Stimulated activated CD4-positive, alpha-beta T cell treated with anti-CD3 and anti-CD28 coated beads, Interleukin-15, amount 100 ng/mL, for 48 hours (primary cell): Measurements from ENCODE around the gene H2BW2.
"Not testable (repeated sequence)": the region's sequence is repeated elsewhere in the genome, so short reads cannot be mapped to it uniquely, and the experiment has no call there.

Source experiments
- DNase-seq, 2 donors: peaks; one replicate each; pipeline ENCODE4 v3.0.0-alpha.2; 2020; ENCODE audit warnings: low read depth in 2 of 2

Gene H2BW2

DNA sequence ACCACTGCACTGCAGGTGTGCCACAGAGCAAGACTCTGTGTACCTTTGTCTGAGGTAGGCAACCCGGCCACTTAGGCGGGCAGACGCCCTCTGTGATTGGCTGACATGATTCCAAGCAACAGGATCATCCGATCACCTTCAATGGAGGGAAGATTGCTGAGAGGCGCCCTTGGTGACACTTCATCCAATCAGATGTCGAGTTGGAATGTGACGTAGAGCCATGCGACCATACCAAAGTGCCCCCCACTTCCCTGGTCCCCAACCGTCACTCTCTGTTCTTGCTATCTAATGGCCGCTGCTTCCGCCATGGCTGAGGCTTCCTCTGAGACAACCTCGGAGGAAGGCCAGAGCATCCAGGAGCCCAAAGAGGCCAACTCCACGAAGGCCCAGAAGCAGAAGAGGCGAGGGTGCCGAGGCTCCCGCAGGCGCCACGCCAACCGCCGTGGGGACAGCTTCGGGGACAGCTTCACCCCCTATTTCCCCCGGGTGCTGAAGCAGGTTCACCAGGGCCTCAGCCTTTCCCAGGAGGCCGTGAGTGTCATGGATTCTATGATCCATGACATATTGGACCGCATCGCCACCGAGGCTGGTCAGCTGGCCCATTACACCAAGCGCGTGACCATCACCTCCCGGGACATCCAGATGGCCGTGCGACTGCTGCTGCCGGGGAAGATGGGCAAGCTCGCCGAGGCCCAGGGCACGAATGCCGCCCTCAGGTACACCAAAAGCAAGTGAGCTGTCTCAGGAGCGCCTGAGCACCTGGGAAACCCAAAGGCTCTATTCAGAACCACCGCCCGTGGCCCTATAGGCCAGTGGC is at the start of gene H2BW2:
Gene H2BW2, plus strand, starts transcription at position 268 of the 817 bp plus-strand sequence. Its CDS starts 39 bp downstream, at position 307.
- DNase-seq = no peak

DNA sequence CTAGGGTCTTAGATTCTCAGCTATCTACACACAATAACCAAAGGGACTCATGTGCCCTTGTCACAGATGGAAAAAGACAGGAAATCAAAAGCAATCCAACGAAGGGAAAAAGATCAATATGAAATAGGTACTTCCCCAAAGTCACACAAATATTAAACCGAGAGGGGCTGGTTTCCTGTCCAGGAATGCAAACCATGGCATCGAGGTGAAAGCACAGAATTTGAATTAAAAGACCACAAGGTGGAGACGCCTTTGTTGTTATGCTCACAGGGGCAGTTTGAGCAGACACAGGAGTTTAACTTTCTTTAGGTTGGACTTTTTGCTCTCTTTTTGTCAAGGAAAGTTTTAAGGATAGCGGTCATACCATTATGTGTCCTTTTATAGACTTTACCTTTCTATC is 40.5 kb upstream of the H2BW2 start:
- no peak for DNase-seq

DNA sequence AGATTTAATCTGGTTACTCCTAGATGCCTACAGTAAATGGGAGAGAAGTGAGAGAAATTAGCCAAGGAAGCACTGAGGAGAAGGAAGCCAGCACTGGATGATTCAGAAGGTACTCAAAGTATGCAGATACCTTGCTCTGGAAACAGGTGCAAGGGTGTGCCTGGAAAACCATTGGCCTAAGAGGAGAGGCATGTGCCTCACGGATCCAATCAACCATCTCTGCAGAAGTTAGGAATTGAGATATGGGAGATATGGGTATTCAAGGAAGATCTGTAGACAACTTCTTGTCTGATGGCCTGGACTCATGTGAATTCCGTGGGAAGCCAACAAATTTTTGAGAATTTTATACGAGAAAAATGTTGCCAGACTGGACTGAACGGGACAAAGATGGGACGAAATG is 30.9 kb upstream of the H2BW2 start:
- no peak for DNase-seq

DNA sequence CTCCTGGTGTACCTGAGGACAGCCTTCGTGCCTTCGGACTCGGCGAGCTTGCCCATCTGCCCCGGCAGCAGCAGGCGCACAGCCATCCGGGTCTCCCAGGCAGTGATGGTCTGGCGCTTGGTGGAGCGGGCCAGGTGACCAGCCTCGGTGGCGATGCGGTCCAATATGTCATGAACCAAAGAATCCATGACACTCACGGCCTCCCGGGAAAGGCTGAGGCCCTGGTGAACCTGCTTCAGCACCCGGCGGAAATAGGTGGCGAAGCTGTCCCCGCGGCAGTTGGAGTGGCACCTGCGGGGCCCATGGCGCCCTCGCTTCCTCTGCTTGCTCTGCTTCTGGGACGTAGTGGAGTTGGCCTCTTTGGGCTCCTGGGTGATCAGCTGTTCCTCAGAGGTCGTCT is 26.6 kb upstream of the H2BW2 start:
- DNase-seq = no peak

DNA sequence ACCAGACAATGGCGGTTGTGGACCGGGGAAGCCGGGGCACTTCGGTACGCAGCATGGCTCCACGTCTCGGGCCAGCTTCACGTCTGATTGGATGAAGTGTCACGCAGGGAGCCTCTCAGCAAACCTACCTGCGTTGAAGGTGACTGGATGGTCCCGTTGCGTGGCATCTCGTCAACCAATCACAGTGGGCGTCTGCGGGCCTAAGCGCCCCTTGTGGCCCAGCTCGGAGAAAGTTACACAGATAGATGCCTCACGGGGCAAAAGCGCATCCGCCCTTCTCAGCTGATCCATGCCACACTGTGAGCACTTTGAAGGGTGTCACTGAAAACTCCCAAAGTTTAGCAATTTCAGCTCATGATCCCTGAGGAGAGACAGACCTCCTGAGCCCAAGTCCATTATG is 26.1 kb upstream of the H2BW2 start, which contains the start of gene H2BW1:
Gene H2BW1, minus strand, starts transcription at position 103 of the 400 bp plus-strand sequence. CDS start 132 bp downstream, outside the sequence.
- DNase-seq = no peak

DNA sequence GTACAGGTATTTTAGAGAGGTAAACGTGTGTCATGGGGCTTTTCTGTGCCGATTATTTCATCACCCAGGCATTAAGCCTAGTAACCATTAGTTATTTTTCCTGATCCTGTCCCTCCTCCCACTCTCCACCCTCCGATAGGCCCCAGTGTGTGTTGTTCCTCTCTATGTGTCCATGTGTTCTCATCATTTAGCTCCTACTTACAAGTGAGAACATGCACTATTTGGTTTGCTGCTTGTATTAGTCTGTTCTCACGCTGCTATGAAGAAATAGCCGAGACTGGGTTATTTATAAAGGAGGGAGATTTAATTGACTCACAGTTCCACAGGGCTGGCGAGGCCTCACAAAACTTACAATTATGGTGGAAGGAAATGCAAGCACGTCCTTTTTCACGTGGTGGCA is 24.2 kb upstream of the H2BW2 start:
- DNase-seq = not testable (repeated sequence)

DNA sequence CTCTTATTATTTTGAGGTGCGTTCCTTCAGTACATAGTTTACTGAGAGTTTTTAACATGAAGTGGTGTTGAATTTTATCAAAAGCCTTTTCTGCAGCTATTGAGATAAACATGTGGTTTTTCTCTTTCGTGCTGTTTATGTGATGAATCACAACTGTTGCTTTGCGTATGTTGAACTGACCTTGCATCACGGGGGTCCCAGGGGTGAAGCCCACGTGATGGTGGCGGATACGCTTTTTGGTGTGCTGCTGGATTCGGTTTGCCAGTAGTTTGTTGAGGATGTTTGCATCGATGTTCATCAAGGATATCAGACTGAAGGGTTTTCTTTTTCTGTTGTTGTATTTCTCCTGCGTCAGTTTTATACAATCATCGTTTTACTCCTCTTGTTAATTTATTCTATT is 21.6 kb upstream of the H2BW2 start:
- DNase-seq = no peak

DNA sequence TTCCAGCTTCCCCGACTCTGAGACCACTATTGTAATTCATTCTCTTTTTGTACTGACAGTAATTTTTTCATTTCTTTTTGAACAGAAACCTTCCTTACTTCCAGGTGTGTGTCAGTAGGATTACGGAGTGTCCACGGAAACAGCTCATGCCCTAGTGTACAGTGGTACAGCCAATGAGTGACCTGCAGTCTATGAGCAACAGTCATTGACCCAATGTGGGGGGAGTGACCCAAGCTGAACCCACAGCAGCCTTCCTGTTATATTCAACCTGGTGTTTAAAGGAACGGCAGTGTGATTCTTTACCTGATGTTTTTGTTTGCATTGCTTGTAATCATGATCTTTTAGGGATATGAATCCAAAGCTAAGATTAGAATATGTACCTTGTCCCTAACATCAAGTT is 1.2 kb downstream of the H2BW2 start:
- DNase-seq = no peak

DNA sequence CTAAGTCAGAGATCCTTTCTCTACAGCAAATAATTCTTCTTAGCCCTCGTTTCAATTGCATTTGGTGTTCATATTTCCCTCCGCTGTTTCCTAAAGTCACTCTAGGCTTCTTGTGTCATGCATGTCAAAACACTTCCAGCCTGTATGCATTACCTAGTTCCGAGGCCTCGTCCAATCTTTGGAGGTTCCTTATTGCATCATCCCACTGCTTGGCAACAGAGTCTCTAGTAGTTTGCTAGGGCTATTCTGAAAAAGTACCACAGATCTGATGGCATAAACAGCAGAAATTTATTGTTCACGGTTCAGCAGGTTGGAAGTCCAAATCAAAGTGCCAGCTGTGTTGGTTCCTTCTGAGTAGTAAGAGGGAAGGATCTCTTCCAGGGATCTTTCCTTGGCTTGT is 5.9 kb downstream of the H2BW2 start:
- DNase-seq = no peak

DNA sequence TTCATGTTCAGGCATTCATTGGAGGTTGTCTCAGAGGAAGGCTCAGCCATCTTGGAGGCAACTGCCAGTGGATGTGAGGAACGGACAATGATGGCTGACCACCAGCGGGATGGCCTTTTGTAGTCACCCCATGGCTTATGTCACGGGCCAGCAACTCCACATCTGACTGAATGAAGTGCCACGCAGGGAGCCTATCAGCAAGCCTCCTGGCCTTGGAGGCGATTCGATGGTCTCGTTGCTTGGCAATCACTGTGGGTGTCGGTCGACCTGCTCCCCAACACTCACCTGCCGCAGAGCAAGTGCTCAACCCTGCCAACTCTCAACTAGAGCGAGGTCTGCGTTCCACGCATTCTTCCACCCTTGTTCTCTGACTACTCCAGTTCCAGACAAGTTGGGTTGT is 7.4 kb downstream of the H2BW2 start:
- no peak for DNase-seq

DNA sequence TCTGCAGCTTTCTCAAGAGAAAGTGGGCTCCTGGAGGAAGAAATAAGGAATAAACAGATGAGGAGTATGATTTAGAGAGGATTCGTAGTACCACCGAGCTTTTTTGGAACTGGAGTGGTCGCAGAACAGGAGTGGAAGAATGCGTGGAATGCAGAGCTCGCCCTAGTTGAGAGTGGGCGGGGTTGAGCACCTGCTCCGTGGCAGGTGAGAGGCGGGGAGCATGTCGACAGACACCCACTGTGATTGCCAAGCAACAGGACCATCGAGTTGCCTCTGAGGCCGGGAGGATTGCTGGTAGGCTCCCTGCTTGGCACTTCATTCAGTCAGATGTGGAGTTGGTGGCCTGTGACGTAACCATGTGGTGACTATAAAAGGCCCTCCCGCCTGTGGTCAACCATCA is 15.2 kb downstream of the H2BW2 start:
- DNase-seq = not testable (repeated sequence)

DNA sequence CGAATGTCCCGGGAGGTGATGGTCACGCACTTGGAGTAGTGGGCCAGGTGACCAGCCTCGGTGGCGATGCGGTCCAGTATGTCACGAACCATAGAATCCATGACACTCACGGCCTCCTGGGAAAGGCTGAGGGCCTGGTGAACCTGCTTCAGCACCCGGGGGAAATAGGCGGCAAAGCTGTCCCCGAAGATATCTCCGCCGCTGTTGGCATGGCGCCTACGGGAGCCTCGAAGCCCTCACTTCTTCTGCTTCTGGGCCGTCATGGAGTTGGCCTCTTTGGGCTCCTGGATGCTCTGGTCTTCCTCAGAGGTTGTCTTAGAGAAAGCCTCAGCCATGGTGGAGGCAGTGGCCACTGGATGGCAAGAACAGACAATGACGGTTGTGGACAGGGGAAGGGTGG is 22.9 kb downstream of the H2BW2 start:
- DNase-seq = not testable (repeated sequence)

DNA sequence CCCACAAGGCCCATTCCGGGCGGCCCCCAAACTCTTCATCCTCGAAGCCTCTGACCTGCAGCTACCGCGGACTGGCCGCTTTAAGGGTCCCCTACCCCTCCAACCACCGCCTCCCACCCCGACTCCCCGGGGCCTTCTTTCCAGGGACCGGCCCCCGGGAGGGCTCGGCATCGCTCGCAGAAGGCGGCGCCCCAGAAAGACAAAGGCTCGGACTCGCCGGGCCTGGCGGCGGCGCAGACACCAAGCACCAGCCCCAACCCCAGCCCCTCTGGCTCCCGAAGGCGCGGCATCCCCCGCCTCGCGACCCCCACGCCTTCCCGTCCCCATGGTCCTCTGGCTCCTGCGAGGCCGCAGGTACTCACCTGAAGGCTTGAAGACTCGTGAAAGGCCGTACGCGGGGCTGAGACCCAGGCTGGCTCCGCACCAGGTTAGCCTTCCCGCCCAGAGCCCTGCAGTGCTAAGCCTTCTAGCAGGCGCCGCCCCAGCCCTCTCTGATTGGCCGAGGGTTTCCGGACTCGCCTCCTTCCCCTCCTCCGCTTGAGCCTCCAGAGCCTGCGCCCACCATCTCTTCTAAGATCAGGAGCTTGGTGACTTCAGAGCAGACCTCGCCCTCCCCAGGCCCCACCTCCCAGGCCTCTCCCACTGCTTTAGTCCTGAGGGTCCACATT is 36.2 kb downstream of the H2BW2 start, which contains the start of gene TMSB15C:
Gene TMSB15C, minus strand, starts transcription at position 459 of the 668 bp plus-strand sequence.
- not testable (repeated sequence) for DNase-seq

DNA sequence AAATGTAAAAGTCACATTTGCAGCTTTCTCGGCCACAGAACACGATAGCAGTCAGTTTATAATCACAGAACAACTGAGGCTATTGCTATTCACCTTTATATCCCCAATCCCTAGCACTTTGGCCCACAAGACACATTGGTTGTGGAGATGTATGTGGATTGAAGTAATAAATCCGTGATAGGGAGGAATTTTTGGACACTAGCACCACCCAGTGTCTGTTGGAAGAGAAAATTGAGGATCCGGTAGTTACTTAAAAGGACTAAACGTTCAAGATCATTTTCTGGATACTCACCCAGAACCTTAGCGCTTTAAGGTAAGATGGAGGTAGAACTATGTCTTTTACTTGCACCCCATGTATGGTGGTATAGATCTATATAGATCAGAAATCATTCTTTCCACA is 38.1 kb downstream of the H2BW2 start:
- not testable (repeated sequence) for DNase-seq

DNA sequence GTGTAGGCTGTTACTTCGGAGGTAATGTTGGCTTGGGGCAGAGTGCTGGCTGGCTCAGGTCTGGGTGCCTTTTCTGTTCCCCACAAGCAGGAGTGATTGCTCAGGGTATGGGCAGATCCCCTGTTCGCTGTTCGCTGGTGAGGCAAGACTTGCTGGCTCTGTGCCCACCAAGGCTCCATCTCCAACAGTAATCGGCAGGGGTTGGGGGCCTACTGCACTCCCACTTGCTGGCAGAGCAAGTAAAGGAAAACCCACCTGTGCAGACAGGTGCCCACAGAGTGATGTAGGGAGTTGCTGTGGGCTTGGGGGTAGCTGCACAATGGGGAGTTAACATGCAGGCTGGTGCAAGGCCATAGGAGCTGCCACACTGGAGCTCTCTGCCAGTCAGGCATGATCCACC is 44.3 kb downstream of the H2BW2 start:
- no peak for DNase-seq

DNA sequence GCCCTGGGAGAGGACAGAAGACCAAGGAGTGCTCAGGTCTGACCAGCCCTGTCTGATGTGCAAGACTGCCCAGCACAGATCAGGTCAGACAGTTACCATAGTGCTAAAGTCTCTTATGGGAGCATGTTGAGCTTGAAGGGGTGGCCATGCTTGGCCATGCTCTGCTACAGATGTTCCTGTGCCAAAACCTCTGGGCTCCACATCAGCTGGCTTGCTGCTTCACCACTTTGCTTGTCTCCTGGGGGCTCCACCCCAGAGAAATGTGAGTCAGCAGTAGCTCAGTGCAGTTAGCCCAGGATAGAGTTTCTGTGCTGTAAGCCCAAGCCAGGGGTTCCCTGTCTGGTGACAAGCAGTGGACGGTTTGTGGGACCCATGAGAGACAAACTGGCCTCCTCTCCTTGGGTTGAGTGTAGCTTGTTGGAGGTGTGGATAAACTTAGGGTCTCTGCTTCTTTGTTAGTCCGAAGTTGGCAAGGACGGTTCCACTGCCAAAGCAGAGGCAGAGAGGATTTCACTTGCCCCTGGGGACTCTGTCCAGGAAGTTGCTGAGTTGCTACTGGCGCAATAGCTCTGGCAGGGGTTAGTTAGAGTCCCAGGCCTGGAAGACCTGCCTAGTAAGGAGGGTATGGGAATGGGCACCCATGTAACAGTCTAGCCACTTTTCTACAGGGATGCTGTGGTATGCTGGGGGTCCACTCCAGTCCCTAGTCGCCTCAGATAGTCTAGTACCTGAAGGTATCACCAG is 45.0 kb downstream of the H2BW2 start:
- DNase-seq = no peak

DNA sequence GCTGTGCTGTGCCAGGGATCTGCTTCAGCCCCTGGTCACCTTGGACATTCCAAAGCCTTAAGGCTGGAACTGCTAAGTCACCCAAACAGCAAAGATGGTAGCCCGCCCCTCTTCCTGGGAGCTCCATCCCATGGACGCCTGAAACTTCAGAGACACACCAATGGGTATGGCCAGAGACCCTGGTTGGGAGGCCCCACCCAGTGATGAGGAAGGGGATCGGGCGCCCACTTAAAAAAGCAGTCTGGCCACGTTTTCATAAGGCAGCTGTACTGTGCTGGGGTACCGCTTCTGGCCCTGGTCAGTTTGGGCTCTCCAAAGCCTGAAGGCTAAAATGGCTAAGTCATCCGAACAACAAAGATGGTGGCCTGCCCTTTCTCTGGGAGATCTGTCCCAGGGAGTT is 45.7 kb downstream of the H2BW2 start:
- DNase-seq = no peak

DNA sequence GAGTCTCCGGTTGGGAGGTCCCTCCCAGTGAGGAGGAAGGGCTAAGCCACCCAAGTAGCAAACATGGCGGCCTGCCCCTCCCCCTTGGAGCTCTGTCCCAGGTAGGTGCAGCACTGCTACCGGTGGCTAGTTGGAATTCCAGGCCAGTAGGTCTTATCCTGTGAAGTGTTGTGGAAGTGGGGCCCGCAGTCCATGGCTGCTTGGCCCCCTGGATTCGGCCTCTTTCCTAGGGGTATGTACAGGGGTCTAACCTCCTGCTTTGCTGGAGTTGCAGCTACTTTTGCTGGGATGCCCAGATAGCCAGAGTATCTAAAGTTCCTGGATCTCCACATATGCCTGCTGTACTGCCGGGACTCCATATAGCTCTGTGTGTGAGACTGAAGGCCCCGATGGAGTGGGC is 46.2 kb downstream of the H2BW2 start:
- no peak for DNase-seq
